RPMI8226 (cell line): Measurements from ENCODE around the gene VCL.
"Not testable (repeated sequence)": the region's sequence is repeated elsewhere in the genome, so short reads cannot be mapped to it uniquely, and the experiment has no call there.

ENCODE experiments used
- DNase-seq: peaks from one replicate; pipeline ENCODE4 v3.0.0-alpha.2; 2015

Gene VCL

GRCh38 chr10:74011017-74011416, 13.1 kb downstream of the VCL start:
- DNase-seq = no peak

GRCh38 chr10:74011770-74012169, 13.9 kb downstream of the VCL start:
- DNase-seq = no peak

- DNase-seq = no peak
Observed at GRCh38 chr10:74012480-74012879, 14.6 kb downstream of the VCL start.

- DNase-seq = no peak
Observed at GRCh38 chr10:74013004-74013403, 15.1 kb downstream of the VCL start.

- not testable (repeated sequence) for DNase-seq
Observed at GRCh38 chr10:74014574-74014973, 16.7 kb downstream of the VCL start.

DNA sequence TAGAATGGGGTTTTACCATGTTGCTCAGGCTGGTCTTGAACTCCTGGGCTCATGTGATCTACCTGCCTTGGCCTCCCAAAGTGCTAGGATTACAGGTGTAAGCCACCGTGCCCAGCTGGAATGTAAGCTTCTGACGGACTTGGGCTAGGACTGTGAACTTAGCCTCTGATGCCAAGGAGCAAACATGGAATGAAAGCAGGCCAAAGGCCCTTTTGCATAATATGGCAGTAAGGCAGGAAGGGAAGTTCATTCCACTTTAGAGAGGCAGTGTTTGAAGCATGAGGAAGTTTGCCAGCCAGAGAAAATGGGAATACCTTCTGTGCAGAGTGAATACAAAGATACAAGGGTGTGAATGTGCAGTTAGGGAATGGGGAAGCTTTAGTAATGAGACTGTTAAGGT, 20.3 kb downstream of the VCL start:
- no peak for DNase-seq

GRCh38 chr10:74021248-74022055, 23.5 kb downstream of the VCL start:
- no peak for DNase-seq

DNA sequence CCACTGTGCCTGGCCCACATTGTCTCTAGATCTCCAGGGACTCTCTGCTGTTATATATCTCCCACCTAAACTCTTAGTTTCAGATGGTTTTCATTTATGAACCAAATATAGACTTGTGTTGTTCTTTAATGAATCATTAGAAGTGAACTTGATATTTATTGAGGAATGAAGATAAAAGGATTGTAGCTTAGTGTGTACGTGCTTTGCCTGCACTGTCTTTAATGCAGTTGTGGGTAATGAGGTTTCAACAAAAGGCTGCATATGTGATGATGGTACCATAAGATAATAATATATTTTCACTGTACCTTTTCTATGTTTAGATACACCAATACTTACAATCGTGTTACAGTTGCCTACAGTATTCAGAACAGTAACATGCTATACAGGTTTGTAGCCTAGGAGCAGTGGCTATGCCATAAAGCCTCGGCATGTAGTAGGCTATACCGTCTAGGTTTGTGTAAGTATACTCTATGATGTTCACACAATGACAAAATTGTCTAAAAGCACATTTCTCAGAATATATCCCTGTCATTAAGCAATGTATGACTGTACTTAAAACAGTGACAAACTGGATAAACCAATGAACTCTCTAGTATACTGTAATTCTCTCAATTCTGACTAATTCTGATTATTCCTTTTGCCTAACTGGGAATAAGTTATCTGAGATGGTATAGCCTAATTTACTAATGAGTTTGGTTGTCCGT, 25.2 kb downstream of the VCL start:
- no peak for DNase-seq

- no peak for DNase-seq
Observed at GRCh38 chr10:74024600-74024999, 26.7 kb downstream of the VCL start.

GRCh38 chr10:74025380-74025978, 27.6 kb downstream of the VCL start:
- no peak for DNase-seq

GRCh38 chr10:74026428-74027015, 28.6 kb downstream of the VCL start:
- DNase-seq = no peak

DNA sequence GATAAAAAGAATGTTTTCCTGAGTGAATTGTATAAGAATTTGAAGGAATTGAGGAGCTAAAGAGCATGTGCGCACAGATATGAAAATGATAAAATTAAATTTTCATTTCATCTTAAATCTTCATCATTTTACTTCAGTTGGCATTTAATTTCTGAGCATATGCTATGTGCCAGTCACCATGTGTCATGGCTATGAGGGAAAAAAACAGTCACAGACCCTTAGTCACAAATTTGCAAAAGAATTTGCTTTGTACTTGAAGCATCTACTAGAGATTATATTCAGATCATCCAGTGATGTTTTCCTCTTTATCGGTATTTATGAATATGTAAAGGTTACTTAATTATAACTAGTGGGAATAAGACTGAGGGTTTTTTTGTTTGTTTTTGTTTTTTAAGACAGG, 29.8 kb downstream of the VCL start:
- DNase-seq = no peak

- no peak for DNase-seq
Observed at GRCh38 chr10:74029943-74030342, 32.0 kb downstream of the VCL start.

DNA sequence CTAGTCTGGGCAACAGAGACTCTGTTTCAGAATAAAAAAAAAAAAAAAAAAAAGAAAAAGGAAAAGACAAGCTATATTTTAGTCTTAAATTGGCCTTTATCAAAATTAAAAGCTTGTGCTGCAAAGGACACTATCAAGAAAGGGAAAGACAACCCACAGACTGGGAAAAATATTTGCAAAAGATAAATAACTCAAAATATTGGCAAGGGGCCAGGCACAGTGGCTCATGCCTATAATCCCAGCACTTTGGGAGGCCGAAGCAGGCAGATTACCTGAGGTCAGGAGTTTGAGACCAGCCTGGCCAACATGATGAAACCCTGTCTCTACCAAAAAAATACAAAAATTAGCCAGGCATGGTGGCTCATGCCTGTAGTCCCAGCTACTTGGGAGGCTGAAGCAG, 34.3 kb downstream of the VCL start:
- DNase-seq = not testable (repeated sequence)

GRCh38 chr10:74032900-74033655, 35.2 kb downstream of the VCL start:
- DNase-seq = no peak

DNA sequence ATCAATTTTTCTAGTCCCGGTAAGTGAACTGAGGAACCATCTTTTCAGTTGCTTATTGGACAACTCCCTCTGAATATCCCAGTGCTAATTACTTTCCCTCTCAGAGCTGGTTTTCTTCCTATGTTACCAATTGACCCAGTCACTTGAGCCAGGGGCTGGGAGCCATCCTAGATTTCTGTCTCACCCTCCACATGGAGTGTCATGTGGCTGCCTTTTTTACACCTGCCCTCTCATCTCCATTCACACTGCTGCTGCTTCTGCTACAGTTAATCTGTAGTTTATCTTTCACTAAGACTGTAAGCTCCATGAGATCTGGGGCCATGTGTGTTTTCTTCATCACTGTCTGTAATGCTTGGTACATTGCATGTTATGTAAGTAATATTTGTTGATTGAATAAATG, 35.8 kb downstream of the VCL start:
- no peak for DNase-seq

GRCh38 chr10:74034301-74034700, 36.4 kb downstream of the VCL start:
- no peak for DNase-seq

DNA sequence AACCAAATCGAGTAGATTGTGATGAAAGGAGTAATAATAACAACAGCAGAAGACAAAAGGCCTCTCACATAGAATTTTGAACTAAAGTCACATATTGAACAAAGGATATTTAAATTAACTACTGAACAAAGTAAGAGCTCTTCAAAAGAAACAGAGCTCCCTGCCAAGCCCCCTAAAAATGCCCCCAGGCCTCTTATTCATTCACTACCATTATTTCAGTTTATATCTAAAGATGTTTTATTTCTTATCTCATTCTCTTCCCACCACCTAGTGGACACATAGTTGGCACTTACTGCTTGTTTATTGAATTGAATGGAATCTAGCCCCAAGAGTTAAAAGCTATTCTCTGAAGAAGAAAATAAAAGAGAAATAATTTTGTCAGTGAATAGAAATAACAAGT, 37.4 kb downstream of the VCL start:
- DNase-seq = no peak

GRCh38 chr10:74036474-74036873, 38.6 kb downstream of the VCL start:
- DNase-seq = no peak

- DNase-seq = peak; percentile 7
Observed at GRCh38 chr10:74039561-74040145, 41.7 kb downstream of the VCL start.

DNA sequence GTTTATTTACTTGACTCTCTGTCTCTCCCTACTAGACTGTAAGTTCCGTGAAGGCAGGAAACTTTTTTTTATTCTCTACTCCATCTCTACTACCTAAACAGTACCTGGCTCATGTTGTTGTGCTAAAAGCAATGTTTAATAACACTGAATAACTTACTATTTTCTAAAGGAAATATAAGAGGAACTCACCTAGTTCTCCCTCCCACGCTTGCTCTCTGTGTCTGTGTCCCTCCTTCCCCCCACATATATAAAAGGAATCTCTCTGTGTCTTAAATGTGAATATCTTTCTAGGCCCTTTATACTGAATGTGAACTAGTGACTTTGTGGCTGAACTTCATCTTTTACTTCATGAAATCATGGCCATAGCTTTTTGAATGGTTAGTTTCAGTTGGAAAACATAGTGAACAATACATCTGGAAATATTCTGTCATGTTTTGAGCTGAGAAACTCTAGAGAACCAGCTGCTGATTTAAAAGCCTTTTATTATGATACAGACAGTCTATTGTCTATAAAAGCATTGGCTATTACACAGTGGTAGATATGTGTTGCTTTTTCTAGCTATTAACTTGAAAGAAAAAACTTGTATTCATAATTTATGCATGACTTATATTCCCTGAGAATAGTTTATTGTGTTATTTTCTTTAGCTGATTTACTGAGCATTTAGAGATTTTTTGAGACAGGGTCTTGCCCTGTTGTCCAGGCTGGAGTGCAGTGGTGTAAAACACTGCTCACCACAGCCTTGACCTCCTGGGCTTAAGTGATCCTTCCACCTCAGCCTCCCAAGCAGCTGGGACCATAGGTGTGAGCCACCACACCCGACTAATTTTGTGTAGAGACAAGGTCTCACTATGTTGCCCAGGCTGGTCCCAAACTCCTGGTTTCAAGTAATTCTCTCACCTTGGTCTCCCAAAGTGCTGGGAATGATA, 42.5 kb downstream of the VCL start:
- no peak for DNase-seq
